NCI-H1436 treated with DMSO at 0.1 percent for 48 hours (cell line): Measurements from ENCODE around the gene CHDH.

ENCODE experiments used
- DNase-seq: peaks from one replicate; lab custom pipeline; 2025; lab: John Stamatoyannopoulos, UW

CHDH gene

GRCh38 chr3:53823956-53824657 is 22.1 kb downstream of the CHDH start:
- no peak for DNase-seq

DNA sequence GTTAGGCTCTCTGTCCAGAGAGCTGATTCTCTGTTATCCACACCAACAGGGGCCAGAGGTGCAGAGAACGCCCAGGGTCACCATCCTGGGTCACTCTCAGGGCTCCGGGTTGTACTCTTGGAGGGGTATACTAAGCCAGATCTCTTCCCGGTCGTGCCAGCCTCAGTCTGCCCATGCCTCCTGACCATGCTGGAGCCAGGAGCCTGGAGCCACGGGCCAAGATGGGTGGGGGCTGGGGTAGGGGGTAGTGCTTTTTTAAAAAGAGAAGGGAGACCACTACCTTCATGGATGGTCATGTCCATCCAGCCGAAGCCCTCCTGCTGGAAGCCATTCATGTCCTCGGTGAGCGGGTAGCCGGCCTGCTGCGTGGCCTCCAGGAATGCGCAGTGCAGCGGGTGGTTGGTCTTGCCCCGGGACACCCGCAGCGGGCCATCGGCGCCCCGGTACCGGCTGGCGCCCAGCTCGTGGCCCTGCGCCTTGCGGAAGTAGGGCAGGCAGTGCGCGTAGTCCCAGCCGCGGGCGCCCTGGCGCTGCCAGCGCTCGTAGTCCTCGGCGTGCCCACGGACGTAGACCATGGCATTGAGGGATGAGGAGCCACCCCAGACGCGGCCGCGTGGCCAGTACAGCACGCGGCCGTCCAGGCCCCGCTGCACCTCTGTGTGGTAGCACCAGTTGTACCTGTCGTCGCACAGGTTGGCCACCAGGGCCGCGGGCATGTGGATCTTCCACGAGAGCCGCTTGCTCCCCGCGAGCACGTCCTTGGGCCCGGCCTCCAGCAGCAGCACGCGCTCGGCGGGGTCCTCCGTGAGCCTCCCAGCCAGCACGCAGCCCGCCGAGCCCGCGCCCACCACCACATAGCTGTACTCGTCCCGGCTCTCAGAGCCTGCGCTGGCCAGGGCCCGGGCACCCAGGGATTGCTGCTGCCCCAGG is 22.9 kb downstream of the CHDH start:
- no peak for DNase-seq

DNA sequence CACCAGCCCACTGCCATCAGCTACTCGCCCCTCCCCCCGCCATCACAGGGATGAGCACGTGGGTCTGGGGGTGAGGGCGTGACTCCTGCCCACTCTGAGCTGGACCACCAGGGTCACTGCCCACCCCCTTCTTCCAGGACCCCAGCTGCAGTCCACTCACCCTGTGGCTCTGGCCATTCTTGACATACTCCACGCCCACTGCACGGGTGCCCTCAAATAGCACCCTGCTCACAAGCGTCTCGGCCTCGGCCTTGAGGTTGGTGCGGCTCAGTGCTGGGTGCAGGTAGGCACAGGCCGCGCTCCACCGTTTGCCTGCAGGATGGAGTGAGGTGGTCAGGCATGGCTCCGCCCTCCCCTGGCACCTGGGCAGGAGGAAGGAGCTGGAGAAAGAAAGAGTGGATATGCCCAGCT is 23.9 kb downstream of the CHDH start:
- no peak for DNase-seq

- no peak for DNase-seq
Measured at GRCh38 chr3:53821631-53822121, 24.5 kb downstream of the CHDH start.

- DNase-seq = no peak
Measured at GRCh38 chr3:53820756-53821580, 25.3 kb downstream of the CHDH start.

GRCh38 chr3:53820084-53820483 is 26.1 kb downstream of the CHDH start:
- DNase-seq = no peak

GRCh38 chr3:53819163-53819868 is 26.9 kb downstream of the CHDH start:
- DNase-seq = no peak

DNA sequence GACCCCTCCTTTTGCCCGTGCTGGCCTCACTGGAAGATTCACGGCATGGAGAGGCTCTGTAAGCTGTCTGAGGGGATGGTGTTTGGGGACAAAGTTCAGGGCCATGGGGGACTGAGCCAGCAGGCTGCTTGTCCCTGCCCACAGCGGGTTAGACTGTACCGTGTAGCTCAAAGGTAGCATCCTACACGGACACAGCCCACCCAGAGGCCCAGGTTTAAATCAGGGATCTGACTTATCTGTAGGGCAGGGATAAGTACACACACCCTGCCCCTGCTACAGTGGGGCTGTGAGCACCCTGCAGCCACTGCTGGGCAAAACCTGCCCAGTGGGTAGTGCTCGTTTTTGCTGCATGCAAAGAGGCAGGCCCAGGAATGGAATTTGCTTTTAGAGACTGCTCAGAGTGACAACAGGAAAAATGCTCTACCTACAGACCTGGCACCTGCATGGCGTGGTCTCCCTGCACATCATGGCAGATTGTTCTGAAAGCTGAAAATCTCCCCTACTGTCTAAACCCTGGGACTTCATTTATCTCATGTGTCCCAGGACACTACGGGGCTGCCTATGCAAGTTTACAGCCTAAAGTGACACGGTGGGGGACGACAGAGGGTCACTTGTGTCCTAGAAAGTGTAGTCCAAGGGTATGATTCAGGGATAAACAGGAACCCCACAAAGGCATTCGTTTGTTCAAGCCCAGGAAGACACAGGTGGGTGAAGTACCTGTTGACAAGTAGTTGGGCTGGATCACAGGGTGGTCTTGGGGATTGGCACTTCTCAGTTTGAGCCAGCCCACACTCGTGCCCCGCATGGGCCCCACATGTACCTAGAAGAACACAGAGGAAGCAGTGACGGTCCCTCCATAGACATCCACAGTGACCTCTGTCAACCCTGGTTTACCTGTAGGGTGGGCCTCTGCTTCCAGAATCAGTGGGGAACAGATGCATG is 27.7 kb downstream of the CHDH start:
- no peak for DNase-seq

- no peak for DNase-seq
Measured at GRCh38 chr3:53817809-53818208, 28.4 kb downstream of the CHDH start.

DNA sequence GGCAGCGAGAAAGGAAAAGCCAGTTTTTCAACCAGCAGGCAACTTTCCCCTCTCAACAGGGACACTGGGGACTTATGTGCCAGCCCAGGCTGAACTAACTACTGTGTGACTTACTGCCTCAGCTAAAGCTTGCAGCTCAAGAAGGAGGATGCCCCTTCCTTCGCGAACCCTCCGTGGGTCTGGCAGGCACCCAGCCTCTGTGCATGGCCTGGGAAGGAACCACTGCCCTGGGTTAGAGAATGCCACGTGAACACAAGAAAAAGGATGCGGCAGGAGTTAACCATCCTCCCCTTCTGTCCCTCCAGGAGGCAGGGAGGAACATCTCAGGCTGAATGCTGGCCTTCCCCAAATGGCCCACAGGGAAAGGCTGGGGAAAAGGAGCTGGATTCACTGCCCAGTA is 29.0 kb downstream of the CHDH start:
- no peak for DNase-seq

DNA sequence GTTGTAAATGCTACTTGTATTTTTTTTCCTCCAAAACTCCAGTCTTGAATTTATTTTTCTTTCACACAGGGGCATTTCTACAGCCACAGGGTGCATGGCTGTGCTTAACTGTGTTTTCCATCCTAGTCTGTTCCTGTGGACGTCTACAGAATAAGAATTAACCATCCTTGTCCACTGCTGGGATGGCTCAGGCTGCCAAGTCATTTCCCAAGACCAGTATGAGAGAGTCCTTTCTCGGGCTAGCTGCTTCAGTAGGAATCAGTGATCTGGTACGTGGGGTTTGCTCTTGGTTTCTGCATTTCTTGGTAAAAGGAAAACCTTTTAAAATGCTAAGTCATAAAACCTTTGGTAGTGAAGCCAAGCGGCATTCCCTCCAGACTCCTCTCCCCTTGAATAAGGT is 29.8 kb downstream of the CHDH start:
- DNase-seq = no peak

DNA sequence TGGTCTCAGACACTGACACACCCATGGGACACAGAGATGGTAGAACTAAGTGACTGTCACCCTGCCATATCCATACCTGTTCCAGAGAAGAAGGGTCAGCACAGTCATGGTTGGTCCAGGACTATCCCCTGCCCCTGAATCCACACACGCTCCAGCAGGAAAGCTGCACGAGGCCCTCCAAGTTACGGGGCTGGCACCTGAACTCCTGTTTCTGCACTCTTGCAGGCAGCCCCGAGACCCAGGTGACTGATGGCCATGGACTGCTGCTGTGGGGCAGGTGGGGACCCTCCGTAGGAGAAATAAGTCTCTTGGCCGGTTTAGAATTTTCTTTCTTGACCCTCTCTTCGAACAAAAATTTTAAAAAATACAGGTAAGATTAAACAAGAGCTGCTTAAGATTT is 30.6 kb downstream of the CHDH start:
- no peak for DNase-seq

DNA sequence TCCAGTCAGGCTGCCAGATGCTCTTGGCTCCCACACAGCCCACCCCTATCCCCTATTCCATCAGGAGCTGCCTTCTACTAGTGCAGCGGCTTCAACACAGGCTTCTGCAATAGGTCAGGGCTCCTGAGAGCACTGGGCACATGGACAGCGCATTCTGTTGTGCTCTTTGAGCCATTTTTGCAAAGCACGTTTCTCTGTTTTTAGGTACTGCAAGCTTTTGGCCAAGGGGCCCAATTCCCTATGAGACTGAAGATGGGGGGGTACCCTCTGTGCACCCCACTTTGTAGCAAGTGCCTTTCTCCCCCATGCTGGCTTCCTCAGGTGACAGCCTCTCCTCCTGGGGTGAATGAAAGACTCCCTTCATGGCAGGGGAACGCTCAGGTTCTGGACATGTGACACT is 31.2 kb downstream of the CHDH start:
- no peak for DNase-seq

GRCh38 chr3:53813876-53814275 is 32.3 kb downstream of the CHDH start:
- no peak for DNase-seq

DNA sequence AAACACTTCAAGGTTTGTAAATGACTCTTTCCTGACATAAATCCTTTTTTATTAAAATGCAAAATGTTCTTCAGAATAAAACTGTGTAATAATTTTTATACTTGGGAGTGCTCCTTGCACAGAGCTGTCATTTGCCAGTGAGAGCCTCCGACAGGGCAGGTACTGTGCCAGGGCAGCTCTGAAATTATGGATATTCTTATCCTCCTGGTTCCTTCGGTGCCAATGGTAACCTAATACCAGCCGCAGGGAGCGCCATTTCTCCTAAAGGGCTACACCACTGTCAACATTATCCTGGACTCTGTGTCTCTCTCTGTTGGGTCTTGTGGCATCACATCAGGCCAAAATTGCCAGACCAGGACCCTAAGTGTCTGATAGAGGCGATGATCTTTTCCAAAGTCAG is 33.0 kb downstream of the CHDH start:
- no peak for DNase-seq

DNA sequence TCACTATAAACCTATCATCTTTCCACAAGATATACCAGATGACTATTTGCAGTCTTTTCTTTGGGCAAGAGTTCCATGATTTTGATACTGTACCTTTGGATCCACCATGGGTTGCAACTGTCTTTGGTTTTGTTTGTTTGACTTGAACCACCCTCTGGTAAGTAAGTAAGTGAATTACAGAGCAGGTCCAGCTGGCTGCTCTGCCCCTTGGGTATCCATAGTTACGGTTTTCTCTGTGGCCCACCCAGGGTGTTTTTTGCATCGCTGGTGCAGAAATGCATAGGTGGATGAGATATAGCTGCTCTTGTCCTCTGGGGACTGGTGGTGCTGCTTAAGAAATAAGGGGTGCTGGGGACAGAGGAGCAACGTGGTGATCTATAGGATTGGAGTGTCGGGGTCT is 33.8 kb downstream of the CHDH start:
- no peak for DNase-seq

DNA sequence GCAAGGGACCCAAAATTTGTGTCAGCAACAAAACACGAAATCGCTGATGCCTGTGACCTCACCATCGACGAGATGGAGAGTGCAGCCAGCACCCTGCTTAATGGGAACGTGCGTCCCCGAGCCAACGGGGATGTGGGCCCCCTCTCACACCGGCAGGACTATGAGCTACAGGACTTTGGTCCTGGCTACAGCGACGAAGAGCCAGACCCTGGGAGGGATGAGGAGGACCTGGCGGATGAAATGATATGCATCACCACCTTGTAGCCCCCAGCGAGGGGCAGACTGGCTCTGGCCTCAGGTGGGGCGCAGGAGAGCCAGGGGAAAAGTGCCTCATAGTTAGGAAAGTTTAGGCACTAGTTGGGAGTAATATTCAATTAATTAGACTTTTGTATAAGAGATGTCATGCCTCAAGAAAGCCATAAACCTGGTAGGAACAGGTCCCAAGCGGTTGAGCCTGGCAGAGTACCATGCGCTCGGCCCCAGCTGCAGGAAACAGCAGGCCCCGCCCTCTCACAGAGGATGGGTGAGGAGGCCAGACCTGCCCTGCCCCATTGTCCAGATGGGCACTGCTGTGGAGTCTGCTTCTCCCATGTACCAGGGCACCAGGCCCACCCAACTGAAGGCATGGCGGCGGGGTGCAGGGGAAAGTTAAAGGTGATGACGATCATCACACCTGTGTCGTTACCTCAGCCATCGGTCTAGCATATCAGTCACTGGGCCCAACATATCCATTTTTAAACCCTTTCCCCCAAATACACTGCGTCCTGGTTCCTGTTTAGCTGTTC is 34.9 kb downstream of the CHDH start:
- no peak for DNase-seq

- no peak for DNase-seq
Measured at GRCh38 chr3:53809764-53810400, 36.3 kb downstream of the CHDH start.

GRCh38 chr3:53809267-53809666 is 37.0 kb downstream of the CHDH start:
- DNase-seq = no peak
